H1 (cell line): ENCODE results near the gene TNFSF11. TPM values are rescaled to one million over a fixed set of nuclear protein-coding genes. Genes with fewer than 3 reads are reported as not detected.
A peak's percentile ranks its signal among the peaks of the same experiment; 100 is the strongest.

Source experiments
- CTCF ChIA-PET: fragments of 300-600 bp; sonication (Branson Sonifier 250); formaldehyde crosslinking; loops from one replicate; lab custom pipeline; 2021; ENCODE audit not compliant: partially characterized antibody; lab: Charles Lee
- POLR2A ChIA-PET: fragments of 300-600 bp; sonication (Branson Sonifier 250); formaldehyde crosslinking; loops from one replicate; lab custom pipeline; 2021; ENCODE audit warnings: inconsistent platforms; ENCODE audit not compliant: partially characterized antibody; lab: Charles Lee
- DNase-seq, 2 experiments: peaks; one replicate each; pipeline versions ENCODE4 v3.0.0 to v3.0.0-alpha.2; 2010 to 2022; ENCODE audit warnings: low spot score in 2 of 2, low read depth in 1 of 2, mixed read lengths in 1 of 2
- FAIRE-seq: peaks from 2 replicates; lab custom pipeline; 2011; peaks lifted over from hg19 to GRCh38; lab: Jason Lieb, UNC
- H2AFZ ChIP-seq: 2 replicates; pipeline ENCODE4 v1.8.1; 2012; ENCODE audit warnings: low read length, inconsistent platforms
- H2AK5ac ChIP-seq: 2 replicates; pipeline ENCODE4 v1.6.1; 2013; ENCODE audit warnings: low read depth, low read length
- H2BK120ac ChIP-seq: replicated peaks from 2 replicates; pipeline ENCODE3; 2013; ENCODE audit warnings: low read depth, low read length, inconsistent platforms
- H2BK12ac ChIP-seq: 2 replicates; pipeline ENCODE4 v1.6.1; 2013; ENCODE audit warnings: low read depth, low read length
- H2BK15ac ChIP-seq: 2 replicates; pipeline ENCODE4 v1.6.1; 2013; ENCODE audit warnings: low read length
- H2BK20ac ChIP-seq: 2 replicates; pipeline ENCODE4 v1.6.1; 2013; ENCODE audit warnings: low read length
- H2BK5ac ChIP-seq: 2 replicates; pipeline ENCODE4 v1.6.1; 2013; ENCODE audit warnings: low read depth, low read length
- H3K14ac ChIP-seq: 2 replicates; pipeline ENCODE4 v1.6.1; 2013; ENCODE audit warnings: inconsistent platforms; ENCODE audit not compliant: insufficient read length
- H3K18ac ChIP-seq: 2 replicates; pipeline ENCODE4 v1.6.1; 2013; ENCODE audit warnings: low read length; ENCODE audit errors: extremely low read depth
- H3K23ac ChIP-seq: 2 replicates; pipeline ENCODE4 v1.6.1; 2013; ENCODE audit warnings: inconsistent platforms; ENCODE audit not compliant: insufficient read length
- H3K23me2 ChIP-seq: 2 replicates; pipeline ENCODE4 v1.6.1; 2013; ENCODE audit warnings: low read depth, low read length
- H3K27ac ChIP-seq: 2 replicates; pipeline ENCODE4 v1.6.1; 2011; ENCODE audit warnings: low read depth, low read length, inconsistent platforms
- H3K27me3 ChIP-seq, 4 experiments: replicated peaks in 1 of 4; 1 replicate in 1 of 4; 2 replicates in 3 of 4; pipeline versions ENCODE4 v1.6.1 to v1.8.1; 2011 to 2013; ENCODE audit warnings: low read length in 3 of 4, mild to moderate bottlenecking in 3 of 4, inconsistent platforms in 2 of 4, mixed read lengths in 2 of 4, moderate library complexity in 1 of 4; ENCODE audit not compliant: control insufficient read depth in 3 of 4, insufficient read depth in 3 of 4; ENCODE audit errors: extremely low read depth in 1 of 4
- H3K36me3 ChIP-seq, 4 experiments: 2 replicates each; pipeline versions ENCODE4 v1.6.1 to v1.8.1; 2011 to 2013; ENCODE audit warnings: mild to moderate bottlenecking in 4 of 4, low read length in 3 of 4, moderate library complexity in 2 of 4, control low read depth in 1 of 4, inconsistent platforms in 1 of 4; ENCODE audit not compliant: insufficient read depth in 4 of 4, control insufficient read depth in 2 of 4
- H3K4ac ChIP-seq: replicated peaks from 2 replicates; pipeline ENCODE3; 2013; ENCODE audit warnings: low read length, low read depth, mixed read lengths, inconsistent platforms; ENCODE audit not compliant: insufficient read length
- H3K4me1 ChIP-seq, 4 experiments: replicated peaks in 1 of 4; 1 replicate in 1 of 4; 2 replicates in 3 of 4; pipeline versions ENCODE4 v1.6.1 to v1.8.1; 2011 to 2013; ENCODE audit warnings: low read length in 3 of 4, inconsistent platforms in 2 of 4, mixed read lengths in 1 of 4; ENCODE audit not compliant: insufficient read depth in 4 of 4, control insufficient read depth in 3 of 4
- H3K4me2 ChIP-seq, 2 experiments: 2 replicates each; pipeline versions ENCODE4 v1.6.1 to v1.8.1; 2011 to 2013; ENCODE audit warnings: low read depth in 2 of 2, low read length in 2 of 2, control low read depth in 1 of 2, inconsistent platforms in 1 of 2, mild to moderate bottlenecking in 1 of 2; ENCODE audit not compliant: insufficient read depth in 1 of 2
- H3K4me3 ChIP-seq, 4 experiments: fragments of 200-600, 300-600 bp in 1 of 4; sonication (generic), shearing (Covaris generic), sonication (Bioruptor Twin) in 1 of 4; 2 replicates each; pipeline versions ENCODE4 v1.5.1 to v1.8.1; 2011 to 2016; ENCODE audit warnings: low read length in 4 of 4, low read depth in 3 of 4, control low read depth in 2 of 4, inconsistent platforms in 2 of 4, mild to moderate bottlenecking in 2 of 4, mixed read lengths in 1 of 4, moderate library complexity in 1 of 4; ENCODE audit not compliant: insufficient read depth in 2 of 4; ENCODE audit errors: extremely low read depth in 1 of 4
- H3K56ac ChIP-seq: replicated peaks from 2 replicates; pipeline ENCODE3; 2013; ENCODE audit warnings: low read depth, mild to moderate bottlenecking, mixed read lengths, low read length, inconsistent platforms; ENCODE audit not compliant: insufficient read length
- H3K79me1 ChIP-seq: 2 replicates; pipeline ENCODE4 v1.6.1; 2013; ENCODE audit warnings: low read depth, low read length, control low read depth
- H3K79me2 ChIP-seq, 2 experiments: 2 replicates each; pipeline versions ENCODE4 v1.6.1 to v1.8.1; 2012 to 2013; ENCODE audit warnings: low read length in 2 of 2, mild to moderate bottlenecking in 2 of 2, inconsistent platforms in 1 of 2; ENCODE audit not compliant: insufficient read depth in 2 of 2, control insufficient read depth in 1 of 2
- H3K9ac ChIP-seq, 4 experiments: replicated peaks in 1 of 4; 1 replicate in 1 of 4; 2 replicates in 3 of 4; pipeline versions ENCODE4 v1.6.1 to v1.8.1; 2011 to 2013; ENCODE audit warnings: low read depth in 3 of 4, low read length in 3 of 4, control low read depth in 2 of 4, mild to moderate bottlenecking in 2 of 4, moderate library complexity in 2 of 4, inconsistent platforms in 1 of 4; ENCODE audit errors: extremely low read depth in 1 of 4
- H3K9me3 ChIP-seq, 2 experiments: 2 replicates each; pipeline versions ENCODE4 v1.6.1 to v1.8.1; 2012 to 2013; ENCODE audit warnings: mild to moderate bottlenecking in 2 of 2, moderate library complexity in 2 of 2, control low read depth in 1 of 2, inconsistent platforms in 1 of 2, low read depth in 1 of 2, low read length in 1 of 2, mixed read lengths in 1 of 2; ENCODE audit not compliant: insufficient read depth in 2 of 2
- H4K20me1 ChIP-seq, 2 experiments: replicated peaks in 1 of 2; 2 replicates each; pipeline versions ENCODE3 to v1.8.1; 2011 to 2013; ENCODE audit warnings: inconsistent platforms in 2 of 2, low read length in 2 of 2, mild to moderate bottlenecking in 1 of 2; ENCODE audit not compliant: insufficient read depth in 2 of 2, control insufficient read depth in 1 of 2
- H4K5ac ChIP-seq: 2 replicates; pipeline ENCODE4 v1.6.1; 2013; ENCODE audit warnings: low read length, low read depth, mixed read lengths, inconsistent platforms; ENCODE audit not compliant: insufficient read length
- H4K8ac ChIP-seq: 2 replicates; pipeline ENCODE4 v1.8.0; 2013; ENCODE audit warnings: mild to moderate bottlenecking, moderate library complexity, low read length, inconsistent platforms; ENCODE audit not compliant: insufficient read depth; ENCODE audit errors: extremely low read depth
- H4K91ac ChIP-seq: replicated peaks from 2 replicates; pipeline ENCODE3; 2013; ENCODE audit warnings: low read length, mixed read lengths, inconsistent platforms; ENCODE audit not compliant: insufficient read length
- ASH2L ChIP-seq: fragments of 200-600, 300-600 bp; sonication (generic); IDR thresholded peaks from one replicate; pipeline ENCODE4 v1.7.1; 2017; ENCODE audit warnings: low read length
- ATF3 ChIP-seq: IDR thresholded peaks from 2 replicates; pipeline ENCODE4 v1.6.1; 2011; ENCODE audit warnings: low read depth, mild to moderate bottlenecking, low read length; ENCODE audit not compliant: insufficient read depth
- CBX5 ChIP-seq: fragments of 300-800, 300-1000 bp; sonication (generic); IDR thresholded peaks from 2 replicates; pipeline ENCODE4 v1.7.1; 2016; ENCODE audit warnings: antibody characterized with exemption, low read length, low read depth
- CBX8 ChIP-seq: fragments of 300-800, 300-1000 bp; sonication (generic); IDR thresholded peaks from 2 replicates; pipeline ENCODE4 v1.7.1; 2016; ENCODE audit warnings: low read depth, low read length, borderline replicate concordance
- CEBPB ChIP-seq: IDR thresholded peaks from 2 replicates; pipeline ENCODE4 v1.6.1; 2012; ENCODE audit warnings: low read depth, low read length
- JUN ChIP-seq: IDR thresholded peaks from 2 replicates; pipeline ENCODE4 v1.6.1; 2011; ENCODE audit warnings: low read depth, mild to moderate bottlenecking, improper control_type of control experiment, low read length
- RNF2 ChIP-seq: fragments of 200-900, 300-1000 bp; sonication (generic); IDR thresholded peaks from 2 replicates; pipeline ENCODE4 v1.7.1; 2016; ENCODE audit warnings: borderline replicate concordance, low read depth, mild to moderate bottlenecking, antibody characterized with exemption, low read length; ENCODE audit not compliant: poor library complexity, severe bottlenecking; ENCODE audit errors: missing control alignments
- SIRT6 ChIP-seq: IDR thresholded peaks from one replicate; pipeline ENCODE4 v1.7.1; 2012; ENCODE audit warnings: low read length, inconsistent platforms
- SP1 ChIP-seq: IDR thresholded peaks from 2 replicates; pipeline ENCODE4 v1.6.1; 2011; ENCODE audit warnings: low read depth, low read length
- TBP ChIP-seq: IDR thresholded peaks from 2 replicates; pipeline ENCODE4 v1.6.1; 2011; ENCODE audit warnings: low read depth, low read length, improper control_type of control experiment
- YY1 ChIP-seq: IDR thresholded peaks from 2 replicates; pipeline ENCODE4 v1.6.1; 2011; ENCODE audit warnings: low read depth, mild to moderate bottlenecking, low read length
- WGBS, 2 experiments: shearing (Covaris generic) in 1 of 2; methylation state at CpG; one replicate each; pipeline versions ENCODE4 v1.1.6 to v1.1.7; 2013 to 2015; ENCODE audit warnings: low lambda C conversion rate in 2 of 2, mixed read lengths in 2 of 2, inconsistent platforms in 1 of 2, low coverage in 1 of 2, missing lambda C conversion rate in 1 of 2; ENCODE audit not compliant: insufficient replicate concordance in 2 of 2, insufficient coverage in 1 of 2, insufficient read length in 1 of 2; ENCODE audit errors: extremely low coverage in 1 of 2, missing lambda C conversion rate in 1 of 2; 5-methylcytosine and 5-hydroxymethylcytosine counted together
- polyA plus RNA-seq, 7 experiments: library from polyadenylated mRNA; depleted of rRNA in 3 of 7; stranded (reverse) in 5 of 7; unstranded in 2 of 7; fragments of >200 nt in 5 of 7; fragments of 200-250 nt in 2 of 7; gene quantifications; 1 replicate in 5 of 7; 2 replicates in 1 of 7; 4 replicates in 1 of 7; pipeline versions ENCODE4 v1.2.1 to v1.2.3, GENCODE V29; 2011 to 2013; ENCODE audit warnings: missing spikeins in 2 of 7, mixed read lengths in 2 of 7
- total RNA-seq: library from RNA; stranded (reverse); fragmentation: NEBNext Ultra II Directional; extraction: Animal tissue kit (Norgen Biotek cat#: 25700); gene quantifications from 2 replicates; pipeline ENCODE4 v1.2.1, GENCODE V29; 2021

Gene TNFSF11
- total and polyA plus RNA-seq, 2 of the 8 experiments (the other 6 are each of a cell fraction or from before 2014, with no cell fraction given) = 9.3 to 12.0 TPM

GRCh38 chr13:42548731-42549551 is 25.0 kb upstream of the TNFSF11 start:
- Histone ChIP-seq H3K4me2 (no peak overlapping the region), H4K91ac (no peak overlapping the region), H4K8ac (no peak overlapping the region), H3K79me1 (no peaks in the 10 kb centered on the region), H2BK20ac (peak overlapping the region; percentile 49; the same call in 1 of the 2 replicates), H3K9ac (no peak overlapping the region), H3K23ac (no peak overlapping the region), H2AK5ac (no peak overlapping the region), H3K14ac (no peak overlapping the region), H3K4me1 (0 out of 7 replicates have a peak, but pooled peaks cover 0 to 2% (median 0%) of the 10 kb centered on the region in 4 experiments), H3K23me2 (no peaks in the 10 kb centered on the region; the same call in 1 of the 2 replicates), H3K4me3 (no peak overlapping the region), H2BK12ac (no peak overlapping the region), H2BK15ac (no peak overlapping the region), H3K79me2 (no peaks in the 10 kb centered on the region), H3K18ac (no peak overlapping the region), H2BK120ac (no peak overlapping the region), H3K36me3 (no peaks in the 10 kb centered on the region), H3K27ac (no peak overlapping the region), H4K5ac (peak overlapping the region; percentile 10), H3K27me3 (no peaks in the 10 kb centered on the region; a peak in 1 of 7 replicates), H4K20me1 (no peaks in the 10 kb centered on the region), H3K9me3 (no peaks in the 10 kb centered on the region), H2AFZ (peak overlapping the region; percentile 70), H3K56ac (no peak overlapping the region), H3K4ac (no peak overlapping the region), H2BK5ac (no peak overlapping the region)
- ChIA-PET CTCF (no interaction called here), POLR2A (no interaction called here)
- 91% methylated on average over 10 of the region's 10 CpGs; no CpG with 5 or more reads in 1 of the 2 experiments for WGBS, 2 experiments
- FAIRE-seq = no peak
- DNase-seq = no peak
- TF ChIP-seq CEBPB = no peak
- no peak for TF ChIP-seq CBX8
- no peak for TF ChIP-seq SIRT6
- TF ChIP-seq ASH2L = no peak
- no peak for TF ChIP-seq RNF2
- no peak for TF ChIP-seq JUN
- TF ChIP-seq SP1 = no peak
- no peak for TF ChIP-seq TBP
- TF ChIP-seq ATF3 = no peak
- TF ChIP-seq YY1 = no peak
- TF ChIP-seq CBX5 = no peak
